Measurements from ENCODE around the gene OR2B2.

OR2B2 gene

GRCh38 chr6:27861861-27862260 lies 50.3 kb downstream of the OR2B2 start:
- H3K27ac ChIP-seq (replicated peaks) = no peak overlapping the region
- H3K27me3 ChIP-seq (ENCODE audit: insufficient read depth, poor library complexity, severe bottlenecking) = no peaks in the 10 kb centered on the region
- H3K4me3 ChIP-seq (replicated peaks; ENCODE audit: insufficient read depth, low read length) = no peak overlapping the region
- DNase-seq (ENCODE audit: low read depth in 1 of 2, low spot score in 1 of 2) = no peak
- no peak for TF ChIP-seq REST (IDR thresholded peaks at IDR 0.05; ENCODE audit: insufficient replicate concordance, low read depth)
- TF ChIP-seq GABPA (IDR thresholded peaks at IDR 0.05; ENCODE audit: low read depth) = no peak
- no peak for TF ChIP-seq SPI1 (IDR thresholded peaks at IDR 0.05; ENCODE audit: borderline replicate concordance, low read depth)
- TF ChIP-seq CTCF (IDR thresholded peaks at IDR 0.05; ENCODE audit: insufficient read depth, low read length) = no peak
- no peak for TF ChIP-seq POLR2AphosphoS5 (IDR thresholded peaks at IDR 0.05; ENCODE audit: low read depth)

GRCh38 chr6:27861276-27861840 lies 50.8 kb downstream of the OR2B2 start:
- TF ChIP-seq REST (IDR thresholded peaks at IDR 0.05; ENCODE audit: insufficient replicate concordance, low read depth) (no peak), GABPA (IDR thresholded peaks at IDR 0.05; ENCODE audit: low read depth) (no peak), CTCF (IDR thresholded peaks at IDR 0.05; ENCODE audit: insufficient read depth, low read length) (no peak), SPI1 (IDR thresholded peaks at IDR 0.05; ENCODE audit: borderline replicate concordance, low read depth) (no peak), POLR2AphosphoS5 (IDR thresholded peaks at IDR 0.05; ENCODE audit: low read depth) (no peak)
- no peaks in the 10 kb centered on the region for H3K27me3 ChIP-seq (ENCODE audit: insufficient read depth, poor library complexity, severe bottlenecking)
- H3K27ac ChIP-seq (replicated peaks) = no peak overlapping the region; the same call in 1 of the 2 replicates
- no peak for DNase-seq (ENCODE audit: low read depth in 1 of 2, low spot score in 1 of 2)
- H3K4me3 ChIP-seq (replicated peaks; ENCODE audit: insufficient read depth, low read length) = no peak overlapping the region
